NCI-H774 (cell line): ENCODE results near the gene WDFY4.

Experiments used
- DNase-seq: peaks from one replicate; lab custom pipeline; 2025; lab: John Stamatoyannopoulos, UW

Gene WDFY4

DNA sequence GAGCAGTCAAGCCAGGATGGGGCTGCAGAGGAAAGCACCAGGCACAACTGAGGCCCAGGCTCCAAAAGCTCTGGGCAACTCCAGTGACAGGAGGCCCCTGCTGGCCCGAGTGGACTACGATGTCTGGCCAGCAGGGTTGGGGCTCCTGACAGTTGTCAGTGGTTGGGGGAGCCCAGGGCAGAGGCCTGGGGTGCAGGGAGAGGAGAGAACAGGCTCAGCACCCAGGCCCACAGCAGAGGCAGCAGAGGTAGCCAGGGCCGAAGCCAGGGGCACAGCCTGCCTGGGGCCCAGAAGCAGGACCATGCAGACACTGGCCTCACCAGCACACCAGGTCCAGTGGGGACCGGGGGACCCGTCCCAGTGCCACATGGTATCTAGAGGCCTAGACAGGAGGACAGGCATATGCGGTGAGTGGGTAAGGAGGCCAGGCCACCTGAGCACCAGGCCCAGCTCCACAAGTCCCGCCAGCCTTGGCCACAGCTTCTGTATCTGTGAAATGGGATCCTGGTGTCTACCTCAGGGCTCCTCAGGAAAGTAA lies 301.0 kb downstream of the WDFY4 start:
- no peak for DNase-seq

DNA sequence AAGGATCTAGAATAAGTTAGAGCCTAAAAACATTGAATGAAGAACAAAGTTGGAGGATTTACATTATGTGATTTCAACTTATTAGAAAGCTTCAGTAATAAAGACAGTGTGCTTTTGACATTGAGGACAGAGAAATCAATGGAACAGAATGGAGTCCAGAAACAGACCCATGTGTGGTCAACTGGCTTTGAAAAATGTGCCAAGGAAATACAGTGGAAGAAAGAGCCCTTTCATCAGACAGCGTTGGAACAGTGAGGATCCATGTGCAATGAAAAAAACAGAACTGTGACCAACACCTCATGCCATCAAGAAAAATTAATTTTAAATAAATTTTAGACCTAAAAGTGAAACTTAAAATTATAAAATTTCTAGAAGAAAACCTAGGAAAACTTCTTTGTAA lies 305.6 kb downstream of the WDFY4 start:
- no peak for DNase-seq

DNA sequence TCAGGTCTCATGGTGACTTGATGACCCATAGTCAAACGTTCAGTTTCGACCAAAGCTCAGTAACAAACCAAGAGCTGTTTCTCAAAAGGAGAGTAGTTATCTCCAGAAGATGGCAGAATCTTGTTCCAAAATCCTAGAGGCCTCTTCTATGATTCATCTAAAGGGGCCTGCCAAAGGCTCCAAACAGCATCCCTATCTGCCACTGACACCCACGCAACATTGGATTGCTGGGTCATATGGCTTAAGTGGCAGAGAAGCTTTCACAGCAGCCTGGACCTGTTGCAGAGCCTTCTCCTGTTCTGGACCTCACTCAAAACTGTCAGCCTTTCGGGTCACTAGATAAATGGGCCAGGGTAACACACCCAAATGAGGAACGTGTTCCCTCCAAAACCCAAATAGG lies 309.0 kb downstream of the WDFY4 start:
- DNase-seq, result no peak

DNA sequence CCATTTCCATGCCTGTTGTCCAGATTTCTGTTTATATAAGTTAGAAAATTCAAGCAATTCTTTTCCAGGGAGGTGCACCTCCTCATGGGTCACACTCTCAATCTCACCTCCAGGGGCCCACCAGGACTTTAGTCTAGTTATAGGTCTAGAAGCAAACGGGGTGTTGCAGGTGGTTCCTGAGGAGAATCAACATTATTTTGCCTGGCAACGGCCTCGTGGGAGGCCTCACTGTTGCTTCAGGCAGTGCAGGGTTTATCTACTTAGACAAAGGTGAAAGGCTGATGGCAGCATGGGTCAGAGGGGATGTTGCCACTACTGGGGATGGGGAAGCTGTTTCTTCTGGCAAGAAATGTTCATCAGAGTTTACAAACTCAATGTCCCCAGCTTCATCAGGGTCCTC lies 311.7 kb downstream of the WDFY4 start:
- DNase-seq, result no peak

DNA sequence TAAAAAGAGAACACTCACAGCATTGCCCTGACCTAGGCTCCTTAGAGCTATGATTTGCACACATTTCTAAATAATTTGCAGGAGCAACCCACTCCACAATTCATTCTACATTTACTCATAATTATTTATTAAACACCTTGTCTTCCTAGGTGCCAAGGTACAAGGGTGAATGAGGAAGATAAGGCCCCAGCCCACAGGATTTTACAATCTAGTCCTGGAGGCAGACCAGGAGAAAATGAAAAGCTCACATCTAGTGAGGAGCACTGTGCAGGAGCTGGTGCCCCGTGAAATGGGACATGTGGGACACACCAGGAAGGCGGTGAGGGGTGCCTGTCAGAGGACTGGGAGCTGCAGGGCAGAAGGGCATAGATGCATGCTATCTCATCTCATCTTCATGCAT lies 314.7 kb downstream of the WDFY4 start:
- no peak for DNase-seq

DNA sequence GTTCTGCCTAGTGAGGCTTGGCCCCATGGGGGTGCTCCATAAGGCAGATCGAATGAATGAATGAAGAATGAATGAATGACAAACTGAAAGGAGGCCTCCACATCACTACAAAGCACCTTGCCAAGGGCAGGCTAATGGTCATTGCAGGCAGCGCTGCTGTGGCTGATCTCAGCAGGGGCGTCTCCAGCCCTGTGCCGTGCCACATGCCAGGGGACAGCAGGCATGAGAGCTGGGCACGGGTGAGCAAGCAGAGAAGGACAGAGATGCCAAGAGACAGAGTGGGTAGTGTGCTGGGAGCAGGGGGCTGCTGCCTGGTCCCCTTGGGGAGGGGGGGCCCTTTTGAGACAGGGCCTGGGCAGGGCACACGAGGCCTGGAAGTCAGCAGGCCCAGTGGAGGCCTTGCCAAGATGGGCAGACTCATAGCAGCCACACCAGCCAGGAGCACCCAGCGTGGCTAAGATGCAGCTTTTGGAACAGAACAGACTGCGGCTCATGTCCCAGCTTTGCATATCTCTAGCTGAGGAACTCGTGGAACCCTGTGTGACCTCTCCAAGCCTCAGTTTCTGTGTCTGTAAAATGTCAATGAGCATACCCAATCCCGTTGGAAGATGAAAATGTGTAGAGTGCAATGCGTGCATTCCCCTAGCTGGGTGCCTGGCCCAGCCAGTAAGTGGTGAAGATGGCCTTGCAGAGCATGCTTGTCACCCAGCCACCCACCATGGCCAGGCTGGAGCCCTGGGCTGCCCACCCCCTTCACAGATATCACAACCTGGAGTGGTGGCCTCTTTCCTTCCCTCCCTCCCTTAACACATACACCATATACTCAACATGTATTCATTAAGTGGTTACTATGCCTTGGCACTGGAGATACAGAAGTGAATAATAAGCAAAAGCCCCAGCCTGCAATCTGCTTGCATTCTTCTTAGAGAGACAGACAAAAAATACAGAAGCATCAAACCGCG lies 316.0 kb downstream of the WDFY4 start:
- DNase-seq, result no peak

DNA sequence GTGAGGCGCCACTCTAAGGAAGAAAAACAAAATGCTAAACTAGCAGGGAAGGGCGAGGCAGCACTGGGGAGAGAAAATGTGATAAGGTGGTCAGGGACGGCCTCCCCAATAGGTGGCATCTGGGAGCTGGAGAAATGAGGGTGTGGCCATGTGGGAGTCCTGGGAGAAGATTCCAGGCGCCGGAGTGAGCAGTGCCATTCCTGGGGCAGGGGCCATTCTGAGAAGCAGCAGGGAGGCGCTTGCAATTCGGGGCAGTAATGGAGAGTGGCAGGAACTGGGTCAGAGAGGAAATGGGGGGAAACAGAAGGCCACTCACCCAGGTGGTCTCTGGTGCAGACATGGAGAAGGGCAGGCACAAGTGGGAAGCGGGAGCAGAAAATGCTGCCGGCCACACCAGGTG lies 316.7 kb downstream of the WDFY4 start:
- no peak for DNase-seq

DNA sequence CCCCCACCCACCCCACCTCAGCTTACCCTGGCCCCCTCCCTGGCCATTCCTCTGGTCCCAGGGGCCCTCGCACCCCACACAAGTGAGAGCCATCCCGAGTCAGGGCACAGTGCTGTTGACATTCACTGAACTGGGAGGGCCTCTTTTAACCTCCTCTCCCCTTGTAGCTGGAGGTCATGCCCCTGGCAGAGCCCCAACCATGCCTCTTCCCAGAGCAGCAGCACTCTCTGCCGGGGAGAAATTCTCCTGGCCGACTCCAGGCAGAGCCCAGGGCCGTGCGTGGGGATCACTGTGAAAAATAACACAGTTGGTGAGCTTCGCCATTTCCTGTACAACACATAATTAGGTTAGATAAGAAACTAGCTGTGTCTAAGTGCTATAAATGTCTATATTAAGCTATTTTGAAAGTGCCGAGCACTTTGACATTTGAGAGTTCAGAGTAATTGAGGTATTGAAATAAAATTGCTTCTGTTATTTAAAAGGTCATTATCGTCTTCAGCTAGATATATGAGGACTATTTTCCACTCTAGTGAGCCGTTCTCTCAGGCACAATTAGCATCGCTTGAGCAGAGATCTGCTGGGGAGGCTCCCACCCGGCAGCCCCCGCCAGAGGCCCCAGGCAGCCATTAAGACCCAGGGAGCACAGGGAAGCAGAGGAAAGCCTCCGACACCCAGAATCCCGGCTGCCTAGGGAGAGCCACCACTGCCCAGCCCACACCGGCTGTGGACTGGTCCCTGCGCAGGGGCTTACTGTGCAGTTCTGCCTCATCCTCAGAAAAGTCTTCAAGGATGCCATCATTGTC lies 317.4 kb downstream of the WDFY4 start:
- DNase-seq, result no peak

DNA sequence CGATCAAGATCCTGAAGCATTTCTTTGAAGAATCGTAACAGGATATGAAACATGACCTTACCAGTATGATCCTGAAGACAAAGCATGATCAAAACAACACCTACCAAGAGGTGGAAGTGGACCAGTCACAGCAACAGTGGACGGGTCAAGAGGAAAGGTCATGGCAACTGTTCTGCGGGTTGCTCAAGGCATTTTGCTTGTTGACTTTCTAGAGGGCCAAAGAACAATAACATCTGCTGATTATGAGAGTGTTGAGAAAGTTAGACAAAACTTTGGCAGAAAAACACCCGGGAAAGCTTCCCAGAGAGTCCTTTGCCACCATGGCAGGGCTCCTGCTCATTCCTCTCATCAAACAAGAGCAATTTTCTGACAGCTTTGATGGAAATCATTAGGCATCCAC lies 320.6 kb downstream of the WDFY4 start:
- no peak for DNase-seq

DNA sequence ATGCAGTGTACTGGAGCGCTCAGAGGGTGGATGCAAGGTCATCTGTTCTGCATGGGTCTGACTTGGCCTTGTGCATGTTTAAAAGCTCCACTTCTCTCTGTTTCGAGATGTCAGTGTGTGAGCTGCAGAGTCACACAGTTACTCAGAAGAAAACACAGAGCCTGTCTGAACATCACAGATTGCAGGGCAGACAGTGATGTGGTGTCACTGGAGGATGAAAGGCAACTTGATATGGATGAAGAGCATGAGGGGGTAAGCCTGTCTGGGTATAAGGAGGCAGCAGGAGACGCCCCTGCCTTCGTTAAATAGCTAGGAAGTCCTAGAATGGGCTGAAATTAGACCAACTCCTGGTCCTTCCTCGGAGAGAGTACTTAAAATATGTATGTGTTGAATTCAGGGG lies 322.5 kb downstream of the WDFY4 start:
- DNase-seq, result no peak

DNA sequence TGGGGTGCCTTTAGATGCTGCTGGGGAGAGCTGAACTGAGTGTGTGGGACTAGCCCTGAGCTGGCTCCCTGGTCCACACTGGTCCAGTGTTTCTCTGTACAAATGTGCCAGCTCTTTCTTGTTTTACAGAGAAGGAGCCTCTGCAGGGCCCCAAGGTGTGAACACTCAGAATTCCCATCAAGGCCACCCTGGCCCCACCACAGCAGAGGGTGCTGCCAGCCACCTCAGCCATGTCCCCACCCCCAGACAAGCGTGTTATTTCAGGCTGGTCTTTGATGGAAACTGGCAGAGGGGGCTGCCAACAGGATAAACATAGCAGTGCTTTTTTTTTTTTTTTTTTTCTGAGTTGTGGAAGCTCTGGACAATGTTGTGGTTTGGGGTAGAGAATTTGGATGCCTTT lies 323.4 kb downstream of the WDFY4 start:
- DNase-seq, result no peak

DNA sequence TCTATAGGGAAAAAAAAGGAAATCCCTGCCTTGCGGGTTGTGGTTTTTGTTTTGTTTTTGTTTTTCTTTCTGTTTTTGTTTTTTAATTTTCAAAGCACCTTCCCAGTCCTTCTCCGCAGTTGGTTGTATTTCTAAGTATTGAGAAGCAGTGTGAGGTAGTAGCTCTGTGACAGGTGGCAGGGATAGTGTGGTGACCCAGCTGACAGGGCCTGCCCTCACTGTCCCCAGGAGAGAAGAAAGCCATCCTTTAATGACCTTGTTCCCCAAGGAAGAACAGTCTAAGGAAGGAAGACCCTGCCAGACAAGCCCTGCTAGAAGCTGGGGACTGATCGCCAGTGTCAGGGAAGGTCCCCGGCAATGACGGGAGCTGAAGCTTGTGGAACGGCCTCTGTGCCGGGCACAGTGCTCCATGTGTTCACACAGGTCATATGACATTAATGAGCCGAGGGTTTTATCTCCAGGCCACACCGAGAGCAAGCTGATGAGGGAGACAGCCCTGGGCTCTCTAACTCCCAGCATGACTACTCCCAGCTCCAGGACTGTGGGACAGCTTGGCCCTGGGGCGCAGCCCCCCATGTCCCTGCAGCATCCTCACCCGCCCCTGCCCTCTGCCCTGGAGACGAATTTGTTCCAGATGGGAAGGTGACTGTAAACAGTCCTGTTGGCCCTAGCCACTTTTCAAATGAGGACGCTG lies 324.0 kb downstream of the WDFY4 start:
- no peak for DNase-seq

DNA sequence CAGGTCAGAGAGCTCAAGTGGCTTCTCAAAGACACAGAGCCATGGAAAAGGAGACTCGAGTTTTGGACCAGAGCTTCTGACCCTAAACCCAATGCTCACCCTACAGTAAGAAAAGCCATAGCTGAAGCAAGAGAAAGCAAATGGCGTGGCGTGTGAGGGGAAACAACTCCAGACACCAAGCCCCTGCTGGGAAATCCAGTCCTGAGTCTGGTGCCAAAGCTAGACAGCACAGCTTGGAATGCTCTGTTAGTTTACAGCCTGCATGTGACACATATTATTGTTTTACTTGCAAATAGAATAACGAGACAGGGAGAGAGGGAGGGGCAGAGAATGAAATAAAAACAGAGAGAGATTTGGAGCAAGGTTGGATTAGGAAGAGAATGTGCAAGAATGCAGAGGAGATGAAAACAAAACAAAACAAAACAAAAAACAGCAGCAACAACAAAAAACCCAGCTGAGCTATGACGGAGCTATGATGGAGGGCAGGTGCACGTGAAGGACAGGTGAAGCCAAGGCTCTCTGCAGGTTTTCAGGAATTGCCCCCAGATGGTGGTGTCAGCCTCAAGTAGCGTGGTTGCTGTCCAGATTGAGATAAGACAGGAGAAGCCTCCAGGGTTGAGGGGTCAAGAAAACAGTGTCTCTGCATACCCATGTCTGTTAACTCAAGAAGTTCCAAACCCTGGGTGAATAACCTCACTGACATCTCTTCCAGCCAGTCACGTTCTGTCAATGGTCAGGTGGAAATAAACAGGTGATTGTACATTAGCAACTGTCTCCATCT lies 324.7 kb downstream of the WDFY4 start:
- no peak for DNase-seq

DNA sequence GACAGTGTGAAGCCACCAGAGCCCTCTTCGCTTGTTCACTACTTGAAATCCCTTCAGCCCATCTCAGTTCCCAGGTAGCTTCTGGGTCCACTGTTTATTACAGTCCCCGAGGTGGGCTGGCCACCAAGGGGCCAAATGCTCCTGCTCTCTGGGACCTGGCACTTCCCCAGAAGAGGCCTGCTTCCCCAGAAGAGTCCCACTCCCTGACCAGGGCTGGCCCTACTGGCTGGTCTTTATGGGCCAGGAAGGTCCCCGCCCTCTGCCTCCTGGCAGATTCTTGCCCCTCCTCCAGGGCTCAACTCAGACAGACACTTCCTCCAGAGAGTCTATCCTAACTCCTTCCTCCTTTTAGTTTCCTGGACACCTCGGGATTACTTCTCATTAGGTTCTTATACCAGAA lies 325.6 kb downstream of the WDFY4 start:
- DNase-seq, result no peak

DNA sequence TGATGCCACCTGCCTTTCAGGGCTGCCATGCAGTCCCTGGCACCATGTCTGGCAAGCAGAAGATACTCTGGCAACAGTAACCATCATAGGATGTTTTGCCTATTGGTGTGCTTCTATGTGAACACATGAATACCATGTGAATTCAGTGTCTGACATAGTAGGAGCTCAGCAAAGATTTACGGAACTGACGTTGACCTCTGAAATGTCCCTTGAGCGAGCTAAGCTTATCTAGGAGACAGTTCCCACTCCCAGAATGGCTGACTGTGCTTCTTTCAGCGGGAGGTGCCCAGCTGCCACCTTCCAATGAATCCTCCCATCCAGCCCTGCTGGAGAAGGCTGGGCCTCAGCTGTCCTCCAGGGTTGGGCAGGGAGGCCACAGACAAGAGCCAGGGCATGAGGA lies 326.2 kb downstream of the WDFY4 start:
- DNase-seq, result no peak

DNA sequence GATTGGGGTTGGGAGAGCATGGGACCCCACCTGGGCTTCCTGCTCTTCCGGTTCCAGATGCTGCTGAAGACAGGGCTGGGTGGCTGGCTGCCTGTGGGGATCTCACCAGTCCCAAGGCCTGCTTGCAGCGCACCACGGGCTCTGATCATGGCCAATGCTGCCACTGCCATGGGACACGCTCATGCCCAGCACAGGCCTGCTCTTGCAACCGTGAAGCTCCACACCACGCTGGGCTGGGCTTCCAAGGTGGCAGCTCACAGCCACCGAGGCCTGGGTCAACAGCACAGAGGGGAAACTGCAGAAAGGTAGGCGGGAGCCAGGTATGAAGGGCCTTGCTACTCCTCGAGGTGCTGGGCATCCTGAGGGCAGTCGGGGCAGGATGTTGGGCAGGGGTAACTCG lies 327.1 kb downstream of the WDFY4 start:
- no peak for DNase-seq

DNA sequence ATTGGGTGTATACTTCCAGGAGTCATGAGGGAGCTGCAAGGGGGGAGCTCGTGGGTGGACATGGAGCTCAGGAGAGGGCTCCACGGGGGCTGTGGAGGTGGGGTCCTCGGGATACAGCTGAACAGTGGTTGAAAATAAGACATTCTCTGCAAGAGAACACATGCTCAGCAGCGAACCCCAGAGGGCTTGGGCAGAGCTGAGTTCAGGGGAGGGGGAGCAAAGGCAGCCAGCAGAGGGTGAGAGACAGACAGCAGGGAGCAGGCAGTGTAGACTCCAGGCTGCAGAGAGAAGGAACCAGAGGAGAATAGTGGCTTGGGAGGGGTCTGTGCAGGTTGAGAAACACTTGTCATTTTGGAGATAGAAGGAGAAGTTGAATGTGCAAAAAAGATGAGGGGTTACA lies 327.9 kb downstream of the WDFY4 start:
- DNase-seq, result no peak

DNA sequence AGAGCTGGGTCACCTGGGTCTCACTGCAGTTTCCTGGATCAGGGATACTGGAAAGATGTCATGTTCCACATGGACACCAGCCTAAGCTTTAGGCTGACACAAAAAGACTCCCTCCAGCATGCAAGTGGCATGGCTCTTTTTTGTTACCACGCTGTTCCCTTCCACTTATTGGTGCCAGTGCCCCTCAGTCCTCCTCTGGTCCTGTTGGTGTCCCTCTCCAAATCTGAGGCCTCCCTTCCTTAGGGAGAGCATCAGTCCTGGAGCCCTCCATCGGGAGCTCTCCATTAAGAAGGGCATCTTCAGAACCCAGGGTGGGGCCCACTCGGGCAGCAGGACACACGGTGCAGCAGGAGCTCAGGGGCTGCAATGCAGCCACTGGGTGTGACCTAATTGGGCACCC lies 331.0 kb downstream of the WDFY4 start:
- DNase-seq, result no peak

DNA sequence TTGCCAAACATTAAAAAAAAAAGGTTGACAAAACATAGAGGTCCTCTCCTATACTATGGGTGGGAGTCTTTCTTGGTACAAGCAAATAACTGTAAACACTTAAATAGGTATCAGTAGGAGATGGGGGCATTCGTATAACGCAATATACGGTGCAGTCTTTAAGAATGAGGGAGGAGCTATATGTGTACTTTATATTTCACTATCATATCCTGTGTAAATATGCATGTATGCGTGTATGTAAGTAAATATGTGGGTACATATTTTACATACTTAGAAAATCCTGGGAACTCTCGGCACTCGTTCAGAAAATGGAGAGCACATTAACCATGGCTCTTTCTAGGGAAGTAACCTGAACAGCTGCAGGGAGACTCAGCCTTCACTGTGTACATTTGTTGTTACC lies 337.0 kb downstream of the WDFY4 start:
- DNase-seq, result no peak

DNA sequence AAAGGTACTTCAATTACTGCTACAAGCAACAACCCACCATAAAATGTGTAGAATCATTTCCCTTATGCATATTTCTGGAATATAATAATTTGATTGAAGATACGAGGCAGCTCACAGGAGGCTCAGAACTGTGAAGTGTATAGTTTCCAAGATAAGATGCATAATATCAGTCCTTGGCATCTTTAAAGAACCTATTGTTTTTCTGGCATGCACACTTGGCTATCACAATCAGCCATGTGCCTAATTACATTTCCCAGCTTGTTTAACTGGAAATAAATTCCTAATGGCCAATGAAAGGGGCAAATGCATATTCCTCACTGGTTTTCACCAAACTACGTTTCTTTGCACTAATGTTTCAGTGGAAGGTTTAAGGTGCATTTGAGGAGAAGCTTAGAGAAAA lies 338.4 kb downstream of the WDFY4 start:
- no peak for DNase-seq

DNA sequence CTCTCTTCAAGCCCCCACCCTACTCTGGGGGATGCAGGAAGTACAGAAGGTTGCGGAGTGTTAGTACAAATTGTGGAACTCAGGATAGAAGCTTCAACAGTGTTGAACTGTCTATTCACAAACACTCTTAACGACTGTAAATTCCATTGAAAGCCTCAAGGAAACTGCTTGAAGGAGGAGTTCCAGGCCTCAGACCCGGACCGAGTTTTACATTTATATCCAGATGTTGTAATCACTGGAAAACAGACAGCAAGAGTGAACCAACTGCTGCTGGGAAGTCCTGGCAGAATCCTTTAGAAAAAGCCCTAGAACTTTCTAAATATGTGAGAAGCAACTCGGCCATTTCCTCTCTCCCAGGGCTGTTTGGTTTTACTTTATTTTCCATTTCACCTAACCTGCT lies 339.1 kb downstream of the WDFY4 start:
- no peak for DNase-seq

DNA sequence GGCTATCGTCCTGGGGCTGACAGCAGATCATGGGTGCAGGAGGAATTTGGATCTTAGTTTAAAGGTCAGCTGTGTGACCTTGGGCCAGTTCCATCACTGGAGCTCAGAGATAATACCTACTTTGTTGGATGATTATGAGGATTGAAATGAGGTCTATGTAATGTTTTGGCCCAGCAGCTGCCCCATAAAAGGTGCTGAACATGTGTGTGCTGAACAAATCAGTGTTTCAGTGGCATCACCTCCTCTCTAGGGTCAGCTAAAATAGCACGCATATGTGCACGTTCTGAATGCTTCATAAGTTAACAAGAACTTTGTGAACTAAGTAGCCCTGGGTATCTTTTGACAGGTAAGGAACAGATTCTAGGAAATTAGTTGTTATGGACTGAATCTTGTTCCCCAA lies 339.8 kb downstream of the WDFY4 start:
- DNase-seq, result no peak
